WI38 (cell line): ENCODE results near the gene ARHGEF17.

ENCODE experiments used
- H3K4me3 ChIP-seq: 2 replicates; pipeline ENCODE4 v1.5.1; 2011; ENCODE audit warnings: low read depth, mild to moderate bottlenecking, control low read depth, low read length
- TF ChIP-seq, protein P1 (sequence below): IDR thresholded peaks from 2 replicates; pipeline ENCODE4 v1.5.1; 2012; ENCODE audit warnings: low read depth, mild to moderate bottlenecking, control low read depth, low read length

ARHGEF17 gene

DNA sequence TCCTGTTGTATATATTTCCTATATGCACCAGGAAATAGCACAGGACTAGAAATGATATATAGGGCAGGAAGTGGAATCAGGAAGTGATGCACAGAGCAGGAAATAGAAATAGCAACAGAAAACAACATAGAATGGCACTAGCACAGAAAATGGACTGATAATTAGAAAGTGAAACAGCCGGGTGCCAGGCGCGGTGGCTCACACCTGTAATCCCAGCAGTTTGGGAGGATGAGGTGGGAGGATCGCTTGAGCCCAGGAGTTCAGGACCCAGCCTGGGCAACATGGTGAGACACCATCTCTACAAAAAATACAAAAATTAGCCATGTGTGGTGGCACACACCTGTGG, 58.2 kb downstream of the ARHGEF17 start:
- H3K4me3 ChIP-seq: no peak overlapping the region
- TF ChIP-seq, protein P1, sequence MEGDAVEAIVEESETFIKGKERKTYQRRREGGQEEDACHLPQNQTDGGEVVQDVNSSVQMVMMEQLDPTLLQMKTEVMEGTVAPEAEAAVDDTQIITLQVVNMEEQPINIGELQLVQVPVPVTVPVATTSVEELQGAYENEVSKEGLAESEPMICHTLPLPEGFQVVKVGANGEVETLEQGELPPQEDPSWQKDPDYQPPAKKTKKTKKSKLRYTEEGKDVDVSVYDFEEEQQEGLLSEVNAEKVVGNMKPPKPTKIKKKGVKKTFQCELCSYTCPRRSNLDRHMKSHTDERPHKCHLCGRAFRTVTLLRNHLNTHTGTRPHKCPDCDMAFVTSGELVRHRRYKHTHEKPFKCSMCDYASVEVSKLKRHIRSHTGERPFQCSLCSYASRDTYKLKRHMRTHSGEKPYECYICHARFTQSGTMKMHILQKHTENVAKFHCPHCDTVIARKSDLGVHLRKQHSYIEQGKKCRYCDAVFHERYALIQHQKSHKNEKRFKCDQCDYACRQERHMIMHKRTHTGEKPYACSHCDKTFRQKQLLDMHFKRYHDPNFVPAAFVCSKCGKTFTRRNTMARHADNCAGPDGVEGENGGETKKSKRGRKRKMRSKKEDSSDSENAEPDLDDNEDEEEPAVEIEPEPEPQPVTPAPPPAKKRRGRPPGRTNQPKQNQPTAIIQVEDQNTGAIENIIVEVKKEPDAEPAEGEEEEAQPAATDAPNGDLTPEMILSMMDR: no peak

DNA sequence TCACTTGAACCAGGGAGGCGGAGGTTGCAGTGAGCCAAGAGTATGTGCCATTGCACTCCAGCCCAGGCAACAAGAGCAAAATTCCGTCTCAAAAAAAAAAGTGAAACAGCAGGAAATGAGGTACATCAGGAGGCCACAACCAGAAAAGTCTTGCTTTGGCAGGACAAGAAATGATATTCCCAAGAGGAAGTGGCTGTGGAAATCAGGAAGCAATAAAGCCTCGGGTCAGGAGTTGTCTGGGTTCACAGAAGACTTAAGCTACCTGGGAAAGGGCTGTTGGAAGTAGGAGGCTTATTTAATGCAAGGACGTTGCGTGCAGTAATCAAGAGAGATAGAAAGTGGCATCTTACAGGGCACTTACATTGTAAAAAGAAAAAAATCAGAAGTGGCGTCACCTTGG, 58.9 kb downstream of the ARHGEF17 start:
- no peak overlapping the region for H3K4me3 ChIP-seq
- TF ChIP-seq, protein P1: no peak

DNA sequence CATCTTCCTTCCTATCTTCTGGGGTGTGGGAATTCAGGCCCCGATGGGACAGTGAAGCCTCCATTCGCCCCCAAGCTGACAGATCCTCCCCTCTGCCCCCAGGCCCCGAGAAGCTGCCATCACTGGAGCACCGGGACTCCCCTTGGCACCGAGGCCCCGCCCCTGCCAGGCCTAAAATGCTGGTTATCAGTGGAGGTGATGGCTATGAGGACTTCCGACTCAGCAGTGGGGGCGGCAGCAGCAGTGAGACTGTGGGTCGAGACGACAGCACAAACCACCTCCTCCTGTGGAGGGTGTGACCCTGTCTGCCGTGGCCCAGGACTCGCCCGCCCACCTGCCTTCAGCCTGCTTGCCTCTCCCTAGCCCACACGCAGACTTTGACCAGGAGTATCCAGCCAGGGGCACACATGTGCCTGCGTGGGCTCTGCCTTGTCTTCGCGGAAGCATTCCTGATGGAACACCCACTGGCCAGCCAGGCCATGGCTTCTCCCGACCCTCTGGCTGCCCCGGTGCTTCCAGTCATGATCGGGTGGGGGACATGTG, 59.5 kb downstream of the ARHGEF17 start:
- TF ChIP-seq, protein P1: no peak
- no peak overlapping the region for H3K4me3 ChIP-seq

DNA sequence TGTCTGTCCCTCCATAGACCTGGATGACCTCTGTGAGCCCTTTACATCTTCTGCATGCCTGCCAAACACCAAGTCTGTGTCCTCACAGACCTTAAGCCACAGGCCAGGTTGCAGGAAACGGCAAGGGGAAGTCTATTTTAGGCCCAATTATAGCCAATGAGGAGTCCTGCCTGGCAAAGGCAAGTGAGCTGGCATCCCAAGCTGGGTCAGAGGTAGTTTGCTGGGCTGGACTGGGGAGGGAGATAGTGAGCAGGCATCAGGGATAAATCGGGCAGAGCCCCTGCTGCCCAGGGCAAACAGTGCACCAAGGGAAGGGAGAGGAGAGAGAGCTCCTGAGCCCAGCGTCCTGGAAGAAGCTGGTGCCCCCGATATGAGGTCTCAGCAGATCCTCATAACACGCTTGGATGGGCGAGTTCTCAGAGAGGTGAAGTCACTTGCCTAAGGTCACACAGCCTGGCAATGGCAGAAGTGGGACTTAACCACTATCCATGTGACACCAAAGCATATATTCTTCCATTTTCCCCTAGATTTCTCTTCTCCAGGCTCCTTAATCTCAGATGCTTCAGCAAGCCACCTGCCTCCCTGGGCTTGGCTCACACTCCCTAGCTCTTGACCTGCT, 64.4 kb downstream of the ARHGEF17 start:
- TF ChIP-seq, protein P1: 0 out of 2 replicates have a peak, but pooled peaks have one; percentile 15
- H3K4me3 ChIP-seq: no peak overlapping the region

DNA sequence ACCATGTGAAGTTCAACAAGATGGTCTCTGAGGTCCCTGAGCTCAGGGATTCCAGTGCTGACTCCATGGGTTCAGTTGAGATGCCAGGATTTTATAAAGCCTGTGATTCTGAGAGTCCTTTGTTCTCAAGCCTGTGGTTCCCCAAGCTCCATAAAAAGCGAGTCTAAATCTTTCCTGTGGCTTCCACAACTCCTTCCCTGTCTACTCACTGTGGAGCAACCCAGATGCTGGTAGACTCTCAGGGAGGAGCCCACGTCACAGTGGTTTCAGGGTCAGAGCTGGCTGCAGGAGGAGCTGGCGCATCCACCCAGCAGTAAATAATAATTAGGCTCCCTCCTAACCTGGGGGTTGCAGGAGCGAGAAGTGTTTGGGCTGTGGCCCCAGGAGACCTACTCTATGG, 66.1 kb downstream of the ARHGEF17 start:
- H3K4me3 ChIP-seq: no peak overlapping the region
- TF ChIP-seq, protein P1: no peak

DNA sequence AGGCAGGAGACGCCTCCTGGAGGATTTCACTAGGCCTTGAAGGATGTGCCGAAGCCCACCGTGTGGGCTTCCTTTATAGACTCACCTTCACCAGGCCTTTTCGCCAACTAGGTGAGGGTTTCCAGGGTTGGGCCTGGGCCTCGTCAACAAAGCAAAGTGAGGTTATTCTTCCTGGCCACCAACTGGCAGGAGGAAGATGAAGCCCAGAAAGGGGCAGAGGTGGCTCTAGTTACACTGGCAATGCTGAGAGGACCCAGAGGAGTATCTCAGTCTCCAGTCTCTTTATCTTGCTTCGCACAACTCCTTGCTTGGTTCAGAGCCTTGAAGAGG, 67.7 kb downstream of the ARHGEF17 start:
- H3K4me3 ChIP-seq: no peak overlapping the region
- TF ChIP-seq, protein P1: no peak

DNA sequence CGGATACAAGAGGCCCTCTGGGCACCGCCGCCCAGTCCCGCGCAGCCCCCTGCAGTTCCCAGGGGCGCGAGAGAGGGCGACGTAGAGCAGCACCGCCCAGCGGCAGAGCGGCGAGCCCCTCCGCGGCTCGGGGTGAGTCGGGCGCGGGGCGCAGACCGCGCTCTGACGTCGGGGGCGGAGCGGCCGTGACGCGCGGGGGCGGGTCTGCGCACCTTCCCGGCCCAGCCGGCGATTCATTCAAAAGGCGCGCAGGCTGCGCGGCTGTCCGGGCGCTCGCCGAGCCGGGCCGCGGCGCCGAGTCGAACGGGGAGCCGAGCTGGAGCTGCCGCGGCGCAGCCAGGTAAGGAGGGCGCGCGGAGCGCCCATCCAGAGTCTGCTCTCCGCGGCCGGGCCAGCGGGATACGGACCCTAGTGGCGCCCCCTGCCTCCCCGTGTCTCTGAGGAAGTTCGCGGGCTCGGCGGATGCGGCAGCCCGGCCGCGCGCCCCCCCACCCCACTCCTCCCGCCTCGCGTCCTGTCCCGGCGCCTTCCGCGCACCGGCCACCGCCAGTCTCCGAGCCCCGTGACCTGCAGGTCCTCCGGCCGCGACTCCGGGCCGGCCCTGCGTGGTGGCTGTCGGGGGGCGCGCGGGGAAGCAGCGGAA, 68.2 kb downstream of the ARHGEF17 start, which contains the start of gene RELT:
Gene RELT, plus strand, starts transcription at position 240 of the 643 bp plus-strand sequence. CDS start 12,738 bp downstream, outside the sequence.
- peak within 1 kb of the TSS; percentile 73 for H3K4me3 ChIP-seq
- TF ChIP-seq, protein P1: peak; percentile 82
